Anterior cingulate cortex (tissue), 58 donors: ENCODE results near the gene EPHB2.
"Not testable (repeated sequence)": the region's sequence is repeated elsewhere in the genome, so short reads cannot be mapped to it uniquely, and the experiment has no call there.

Source experiments
- DNase-seq, 58 donors: peaks; one replicate each; lab custom pipeline; 2025; lab: John Stamatoyannopoulos, UW

EPHB2 gene

DNA sequence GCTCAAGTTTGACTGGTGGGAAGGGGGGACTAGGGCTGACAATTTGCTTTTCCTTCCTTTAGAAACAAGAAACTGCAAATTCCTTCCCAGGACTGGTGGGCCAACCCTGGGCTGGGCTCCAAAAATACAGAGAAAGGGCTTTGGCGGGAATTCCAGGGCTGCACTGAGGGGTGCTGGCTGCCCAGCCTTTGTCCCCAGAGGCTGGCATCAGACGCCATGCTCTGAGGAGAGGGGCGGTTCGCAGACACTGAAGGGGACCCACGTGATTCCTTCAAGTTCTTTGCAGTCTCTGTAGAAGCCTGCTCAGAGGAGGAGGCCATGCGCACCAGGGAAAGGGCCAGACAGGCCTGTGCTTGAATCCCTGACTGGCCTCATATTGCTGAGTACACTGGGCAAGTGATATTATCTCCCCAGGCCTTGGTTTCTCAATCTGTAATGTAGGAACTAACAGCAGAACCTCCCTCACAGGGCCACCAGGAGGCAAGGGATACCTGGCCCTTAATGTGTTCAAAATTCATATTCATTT lies 119.5 kb downstream of the EPHB2 start:
- peak in 48 of 58 donors; percentile 18 to 91 (median 60) for DNase-seq

DNA sequence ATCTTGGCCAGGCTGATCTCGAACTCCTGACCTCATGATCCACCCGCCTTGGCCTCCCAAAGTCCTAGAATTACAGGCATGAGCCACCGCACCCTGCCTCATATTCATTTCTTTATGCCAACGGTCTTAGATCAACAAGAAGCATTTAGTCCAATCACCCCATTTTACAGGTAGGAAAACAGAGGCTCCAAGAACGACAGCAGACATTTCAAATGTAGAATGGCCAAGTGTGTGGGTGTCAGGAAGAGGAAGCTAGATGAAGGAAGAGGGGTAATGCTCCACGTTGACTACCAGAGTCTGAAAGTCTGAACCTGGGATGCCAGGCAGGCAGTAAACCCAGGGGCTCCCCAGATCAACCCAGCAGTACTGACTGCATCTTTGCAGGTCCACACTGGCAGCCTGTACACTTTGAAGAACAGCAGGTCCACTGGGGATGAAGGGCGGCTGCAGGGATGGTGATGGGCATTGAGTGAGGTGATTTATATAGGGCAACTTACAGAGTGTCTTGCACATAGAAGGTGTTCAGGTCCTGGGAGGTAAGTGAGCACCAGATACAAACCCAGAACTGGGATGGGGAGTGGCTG lies 120.2 kb downstream of the EPHB2 start:
- no peak for DNase-seq

DNA sequence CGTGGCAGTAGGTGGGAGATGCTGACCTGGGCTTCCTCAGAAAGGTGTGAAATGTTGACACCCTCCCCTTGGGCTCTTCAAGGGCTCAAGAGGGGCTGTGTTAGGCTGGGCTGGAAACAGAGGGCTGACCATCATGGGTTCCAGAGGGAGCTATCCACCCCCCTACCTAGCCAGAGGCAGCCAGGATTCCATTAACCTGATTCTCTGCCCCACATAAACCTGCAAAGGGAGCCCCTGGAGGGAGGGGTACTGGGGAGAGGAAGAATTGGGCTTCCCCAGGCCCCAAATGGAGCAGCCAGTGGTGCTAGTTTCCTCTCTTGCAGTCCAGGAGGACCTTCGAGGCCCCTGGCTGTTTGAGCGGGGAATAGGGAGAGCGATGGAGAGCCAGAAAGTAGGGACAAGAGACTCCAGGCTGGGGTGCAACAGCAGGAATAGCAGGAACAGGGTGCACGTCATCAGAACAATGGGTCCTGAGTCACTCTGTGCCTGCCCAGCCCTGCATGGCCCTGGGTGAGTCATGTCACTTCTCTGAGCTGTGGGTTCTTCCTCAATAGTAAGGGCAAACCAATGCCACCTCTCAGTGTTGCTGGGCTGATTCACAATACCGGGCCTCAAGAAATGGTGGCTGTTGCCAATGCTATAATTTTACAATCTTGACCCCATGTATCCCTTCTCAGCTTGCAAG lies 121.2 kb downstream of the EPHB2 start:
- DNase-seq: peak in 1 of 58 donors; percentile 54

DNA sequence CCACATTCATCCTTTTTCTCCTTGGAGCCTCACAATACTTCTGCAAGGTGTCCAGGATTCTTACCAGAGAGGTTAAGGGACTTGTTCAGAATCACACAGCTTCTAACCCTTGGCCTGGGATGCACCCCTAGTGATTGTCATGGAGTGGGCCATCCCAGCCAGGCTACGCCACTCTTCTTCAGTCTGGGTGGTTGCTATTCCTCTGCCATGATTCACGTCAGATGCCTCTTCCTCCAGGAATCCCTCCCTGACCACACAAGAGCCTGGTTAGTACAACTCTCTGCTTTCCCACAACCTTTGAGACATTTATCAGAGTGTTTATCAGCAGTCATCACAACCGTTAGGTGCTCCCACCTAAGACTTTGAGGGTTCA lies 121.8 kb downstream of the EPHB2 start:
- no peak for DNase-seq

DNA sequence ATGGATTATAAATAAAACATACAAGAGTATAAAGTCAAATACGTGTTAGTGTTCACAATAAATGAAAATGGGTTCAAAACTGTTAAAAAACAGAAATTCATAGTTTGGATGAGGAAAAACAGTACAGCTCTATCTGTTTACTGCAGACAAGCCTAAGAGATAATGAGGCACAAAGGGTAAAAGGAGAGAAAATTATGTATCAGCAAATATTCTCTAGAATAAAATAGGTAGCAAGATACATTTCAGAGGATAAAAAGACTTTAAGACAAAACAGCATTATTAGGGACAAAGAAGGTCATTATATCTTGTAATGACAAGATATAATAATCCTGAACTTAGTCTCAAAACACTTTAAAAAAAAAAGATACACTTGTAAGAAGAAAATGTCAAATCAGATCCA lies 123.1 kb downstream of the EPHB2 start:
- DNase-seq: no peak

- not testable (repeated sequence) for DNase-seq
Measured at GRCh38 chr1:22834420-22834819, 123.8 kb downstream of the EPHB2 start.

GRCh38 chr1:22835636-22836319 lies 125.1 kb downstream of the EPHB2 start:
- no peak for DNase-seq

GRCh38 chr1:22836850-22837249 lies 126.2 kb downstream of the EPHB2 start:
- no peak for DNase-seq

DNA sequence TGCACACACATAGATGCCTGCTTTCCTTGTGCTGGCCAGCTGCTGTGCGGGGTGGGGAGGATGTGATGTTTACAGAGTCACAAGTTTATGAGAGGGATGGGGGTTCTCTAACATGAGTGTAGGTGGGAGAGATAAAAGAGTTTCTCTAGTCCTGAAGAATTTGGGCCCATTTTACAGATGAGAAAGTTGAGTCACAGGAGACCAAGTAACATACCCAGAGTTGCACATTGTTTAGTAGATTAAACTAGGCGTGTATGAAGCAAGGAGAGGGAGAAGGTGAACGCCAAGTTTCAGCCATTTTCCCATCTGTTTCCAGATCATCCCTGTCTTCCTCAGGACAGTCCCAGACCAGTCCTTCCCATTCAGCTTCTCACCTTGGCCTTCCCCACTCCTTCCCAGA lies 126.7 kb downstream of the EPHB2 start:
- DNase-seq: no peak

GRCh38 chr1:22838965-22839364 lies 128.3 kb downstream of the EPHB2 start:
- no peak for DNase-seq

DNA sequence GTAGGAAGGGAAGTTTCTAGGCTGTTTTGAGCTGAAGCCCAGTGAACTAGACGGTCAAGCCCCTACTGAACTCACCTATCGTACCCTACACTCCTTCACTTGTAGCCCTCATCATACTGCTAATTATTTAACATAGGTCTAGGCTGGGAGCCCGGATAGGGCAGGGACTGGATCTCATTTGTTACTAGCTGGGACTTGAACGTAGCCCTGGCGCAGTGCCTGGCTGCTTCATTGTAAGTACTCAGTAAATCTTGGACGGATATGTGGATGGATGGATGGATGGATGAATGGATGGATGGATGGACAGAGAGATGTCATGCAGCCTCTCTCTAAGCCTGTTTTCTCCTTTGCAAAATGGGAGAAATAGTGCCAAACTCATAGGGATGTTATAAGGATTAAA lies 129.2 kb downstream of the EPHB2 start:
- DNase-seq: no peak

DNA sequence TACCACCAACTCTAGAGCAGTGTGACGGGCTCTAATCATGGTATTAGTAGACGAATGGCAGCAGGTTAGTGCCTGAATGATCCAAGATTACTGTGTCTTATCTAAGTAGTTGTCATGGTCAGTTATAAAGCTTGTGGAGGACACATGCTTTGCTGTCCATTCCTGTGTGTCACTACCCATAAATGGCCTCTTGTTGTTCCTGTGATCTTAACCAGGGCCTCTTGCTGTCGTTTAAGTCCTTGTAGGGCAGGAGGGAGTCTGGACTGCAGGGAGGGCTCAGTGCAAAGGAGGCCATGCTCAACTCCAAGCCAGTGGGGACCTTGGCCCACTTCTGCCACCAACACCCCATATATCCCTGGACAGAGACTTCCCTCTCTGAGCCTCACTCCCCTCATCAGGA lies 130.5 kb downstream of the EPHB2 start:
- no peak for DNase-seq

- DNase-seq: peak in 48 of 58 donors; percentile 17 to 86 (median 56)
Measured at GRCh38 chr1:22841860-22842281, 131.2 kb downstream of the EPHB2 start.

DNA sequence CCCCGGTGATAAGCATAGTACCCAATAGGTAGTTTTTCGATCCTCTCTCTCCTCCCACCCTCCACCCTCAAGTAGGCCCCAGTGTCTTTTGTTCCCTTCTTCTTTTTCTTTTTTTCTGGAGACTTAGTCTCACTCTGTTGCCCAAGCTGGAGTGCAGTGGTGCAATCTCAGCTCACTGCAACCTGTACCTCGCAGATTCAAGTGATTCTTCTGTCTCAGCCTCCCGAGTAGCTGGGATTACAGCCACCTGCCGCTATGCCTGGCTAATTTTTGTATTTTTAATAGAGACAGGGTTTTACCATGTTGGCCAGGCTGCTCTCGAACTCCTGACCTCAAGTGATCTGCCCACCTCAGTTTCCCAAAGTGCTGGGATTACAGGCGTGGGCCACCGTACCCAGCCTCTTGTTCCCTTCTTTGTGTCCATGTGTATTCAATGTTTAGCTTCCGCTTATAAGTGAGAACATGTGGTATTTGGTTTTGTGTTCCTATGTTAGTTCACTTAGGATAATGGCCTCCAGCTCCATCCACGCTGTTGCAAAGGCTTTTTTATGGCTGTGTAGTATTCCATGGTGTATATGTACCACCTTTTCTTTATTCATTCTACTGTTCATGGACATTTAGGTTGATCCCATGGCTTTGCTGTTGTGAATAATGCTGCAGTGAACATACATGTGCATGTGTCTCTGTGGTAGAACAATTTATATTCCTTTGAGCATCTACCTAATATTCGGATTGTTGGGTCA lies 133.0 kb downstream of the EPHB2 start:
- not testable (repeated sequence) for DNase-seq

DNA sequence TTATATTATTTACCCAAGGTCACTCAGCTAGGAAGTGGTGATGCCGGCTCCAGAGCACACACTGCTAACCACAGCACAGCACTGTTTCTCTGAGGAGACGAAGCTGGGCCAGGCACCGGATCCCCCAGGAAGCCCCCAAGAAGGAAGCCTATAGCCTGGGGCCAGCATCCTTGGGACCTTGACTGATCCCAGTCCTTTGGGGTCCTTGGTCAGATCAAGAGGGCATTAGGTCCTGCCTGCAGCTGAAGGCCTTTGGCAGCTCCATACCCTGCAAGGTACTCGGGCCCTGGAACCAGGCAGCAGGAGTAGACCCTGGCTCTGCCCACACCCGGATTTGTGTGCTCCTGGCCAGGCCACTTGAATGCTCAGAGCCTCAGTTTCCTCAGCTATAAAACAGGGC lies 134.0 kb downstream of the EPHB2 start:
- no peak for DNase-seq

DNA sequence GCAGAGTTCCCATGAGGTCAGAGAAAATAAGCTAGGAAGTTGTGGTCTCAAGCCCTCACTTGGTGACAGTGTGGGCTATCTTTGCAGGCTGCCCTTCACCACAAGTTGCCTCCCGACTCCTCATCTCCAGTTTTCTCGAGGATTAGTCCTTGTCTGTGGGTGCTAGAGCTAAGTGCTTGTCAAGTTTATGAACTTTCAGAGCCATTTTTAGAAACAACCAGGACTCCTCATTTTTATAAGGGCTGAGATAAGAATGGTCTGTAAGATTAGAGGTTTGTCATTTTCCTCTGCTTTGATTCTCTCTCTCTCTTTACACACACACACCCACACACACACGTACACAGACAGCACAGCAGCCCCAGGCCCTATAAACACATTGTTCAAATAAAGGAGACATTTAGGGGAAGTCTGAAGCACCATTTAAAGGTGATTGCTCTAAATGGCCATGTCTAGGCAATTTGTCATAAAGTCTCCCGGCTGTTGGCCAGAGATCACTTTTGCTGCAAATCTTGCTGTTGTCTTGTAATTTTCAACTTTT lies 134.8 kb downstream of the EPHB2 start:
- no peak for DNase-seq

GRCh38 chr1:22846458-22846857 lies 135.8 kb downstream of the EPHB2 start:
- peak in 4 of 58 donors; percentile 12 to 35 (median 20) for DNase-seq

GRCh38 chr1:22847249-22847648 lies 136.6 kb downstream of the EPHB2 start:
- DNase-seq: no peak

- DNase-seq: no peak
Measured at GRCh38 chr1:22847709-22848108, 137.1 kb downstream of the EPHB2 start.

DNA sequence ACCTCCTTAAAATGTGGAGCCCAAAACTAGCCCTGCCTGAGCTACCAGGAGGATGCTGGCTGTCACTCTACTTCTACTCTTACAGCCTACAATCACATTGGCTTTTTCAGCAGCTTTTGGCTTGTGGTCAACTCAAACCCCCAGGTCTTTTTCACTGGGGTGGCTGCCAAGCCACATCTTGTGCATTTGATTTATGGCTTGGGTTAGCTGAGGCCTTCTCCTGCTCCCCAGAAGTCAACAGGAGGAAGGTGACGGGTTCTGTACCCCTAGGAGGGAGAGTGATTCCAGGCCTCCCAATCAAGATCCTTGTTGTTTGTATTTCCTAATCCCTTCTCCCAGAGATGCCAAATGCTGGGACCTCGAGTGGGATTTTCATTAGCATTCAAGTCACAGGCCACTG lies 137.8 kb downstream of the EPHB2 start:
- no peak for DNase-seq

DNA sequence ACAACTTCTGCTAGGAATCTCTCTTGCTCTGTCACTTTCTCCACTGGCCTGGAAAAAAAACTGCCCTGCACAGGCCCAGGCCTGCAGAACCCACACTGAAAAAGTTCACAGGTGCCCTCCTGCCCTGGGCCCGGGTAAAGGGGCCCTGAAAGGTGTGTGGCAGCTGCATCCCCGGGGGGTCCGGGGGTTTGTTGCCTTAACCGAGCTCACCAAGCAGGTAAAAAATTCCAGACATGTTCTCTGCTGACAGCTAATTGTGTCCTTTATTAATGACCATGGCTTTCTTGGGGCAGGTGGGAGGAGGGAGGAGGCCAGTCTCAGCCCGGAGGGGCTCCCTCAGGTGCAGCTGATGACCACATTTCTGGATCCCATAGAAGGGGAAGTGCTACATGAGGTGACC lies 139.1 kb downstream of the EPHB2 start:
- DNase-seq: no peak
